Measurements from ENCODE around the gene DCXR. TPM values are rescaled to one million over a fixed set of nuclear protein-coding genes. Genes with fewer than 3 reads are reported as not detected.
A peak's percentile ranks its signal among the peaks of the same experiment; 100 is the strongest.

DCXR gene
- total and polyA plus RNA-seq, 2 of the 13 experiments (the other 11 are each of a cell fraction or from before 2014, with no cell fraction given): 287 to 311 TPM

DNA sequence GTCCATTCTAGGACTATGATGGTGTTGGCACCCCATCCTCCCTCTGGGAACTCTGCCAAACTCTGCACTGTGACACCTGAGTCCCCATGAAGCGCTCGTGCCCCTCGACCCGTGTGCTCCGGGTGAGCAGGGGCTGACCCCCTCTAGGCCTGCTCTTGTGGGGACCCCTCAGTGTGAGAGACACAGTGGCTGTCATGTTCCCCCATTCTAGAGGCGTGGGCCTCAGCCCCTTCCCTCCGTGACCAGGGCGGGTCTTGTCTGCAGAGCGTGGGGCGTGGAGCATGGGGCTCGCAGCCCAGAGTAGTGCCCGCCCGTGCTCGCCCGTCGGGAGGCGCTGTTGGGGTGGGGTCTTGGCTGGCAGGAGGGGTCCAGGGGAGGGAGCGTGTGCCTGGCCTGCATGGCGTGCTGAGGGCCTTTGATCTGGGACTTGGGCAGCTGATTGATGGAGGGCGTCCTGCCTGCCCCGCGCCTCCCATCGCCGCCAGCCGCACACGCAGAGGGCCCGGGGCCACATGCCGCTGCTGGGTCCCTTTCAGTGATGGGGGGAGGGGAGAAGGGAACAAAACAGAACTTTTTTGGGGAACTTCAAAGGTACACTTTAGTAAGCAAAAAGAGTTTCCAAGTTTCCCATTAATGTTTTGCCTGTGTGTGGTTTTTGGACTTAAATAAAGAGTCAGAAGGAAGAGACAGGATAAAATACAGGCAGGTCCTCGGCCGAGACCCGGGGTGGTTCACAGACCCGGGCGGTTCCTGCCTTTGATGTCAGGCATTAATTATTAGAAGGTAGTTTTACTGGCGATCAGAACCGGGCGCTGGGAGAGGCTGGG lies 37.3 kb downstream of the DCXR start (continued):
- TF ChIP-seq ZNF563 (CRISPR knock-in tag; IDR thresholded peaks at IDR 0.05) (peak; percentile 51; the same call in 1 of the 2 replicates), ZNF256 (CRISPR knock-in tag; conservative IDR thresholded peaks at IDR 0.05) (0 out of 2 replicates have a peak, but pooled peaks have one; percentile 36), MXD4 (CRISPR knock-in tag; IDR thresholded peaks at IDR 0.05) (no peak; the same call in 1 of the 2 replicates), SMC3 (IDR thresholded peaks at IDR 0.05; ENCODE audit: low read length) (no peak; the same call in 1 of the 2 replicates), SMYD3 (CRISPR knock-in tag; IDR thresholded peaks at IDR 0.05) (no peak), ZNF251 (CRISPR knock-in tag; IDR thresholded peaks at IDR 0.05) (no peak), TEAD3 (CRISPR knock-in tag; optimal IDR thresholded peaks at IDR 0.05; ENCODE audit: borderline replicate concordance) (no peak), IRF2 (CRISPR knock-in tag; IDR thresholded peaks at IDR 0.05) (peak; percentile 30; the same call in 1 of the 2 replicates), ERF (CRISPR knock-in tag; IDR thresholded peaks at IDR 0.05) (no peak), ZNF335 (CRISPR knock-in tag; IDR thresholded peaks at IDR 0.05) (peak; percentile 72), MED13 (CRISPR knock-in tag; IDR thresholded peaks at IDR 0.05) (peak; percentile 35; the same call in 1 of the 2 replicates), RBFOX2 (IDR thresholded peaks at IDR 0.05; ENCODE audit: low read depth, low read length) (peak; percentile 84), POGZ (CRISPR knock-in tag; IDR thresholded peaks at IDR 0.05) (peak; percentile 58; the same call in 1 of the 2 replicates), KAT7 (CRISPR knock-in tag; IDR thresholded peaks at IDR 0.05; ENCODE audit: borderline replicate concordance) (peak; percentile 20), ZNF124 (CRISPR knock-in tag; IDR thresholded peaks at IDR 0.05) (0 out of 2 replicates have a peak, but pooled peaks have one; percentile 15), MEIS1 (CRISPR knock-in tag; IDR thresholded peaks at IDR 0.05; ENCODE audit: borderline replicate concordance) (peak; percentile 28; the same call in 1 of the 2 replicates), CCDC6 (CRISPR knock-in tag; IDR thresholded peaks at IDR 0.05) (peak; percentile 65)
- TF ChIP-seq, protein P1, sequence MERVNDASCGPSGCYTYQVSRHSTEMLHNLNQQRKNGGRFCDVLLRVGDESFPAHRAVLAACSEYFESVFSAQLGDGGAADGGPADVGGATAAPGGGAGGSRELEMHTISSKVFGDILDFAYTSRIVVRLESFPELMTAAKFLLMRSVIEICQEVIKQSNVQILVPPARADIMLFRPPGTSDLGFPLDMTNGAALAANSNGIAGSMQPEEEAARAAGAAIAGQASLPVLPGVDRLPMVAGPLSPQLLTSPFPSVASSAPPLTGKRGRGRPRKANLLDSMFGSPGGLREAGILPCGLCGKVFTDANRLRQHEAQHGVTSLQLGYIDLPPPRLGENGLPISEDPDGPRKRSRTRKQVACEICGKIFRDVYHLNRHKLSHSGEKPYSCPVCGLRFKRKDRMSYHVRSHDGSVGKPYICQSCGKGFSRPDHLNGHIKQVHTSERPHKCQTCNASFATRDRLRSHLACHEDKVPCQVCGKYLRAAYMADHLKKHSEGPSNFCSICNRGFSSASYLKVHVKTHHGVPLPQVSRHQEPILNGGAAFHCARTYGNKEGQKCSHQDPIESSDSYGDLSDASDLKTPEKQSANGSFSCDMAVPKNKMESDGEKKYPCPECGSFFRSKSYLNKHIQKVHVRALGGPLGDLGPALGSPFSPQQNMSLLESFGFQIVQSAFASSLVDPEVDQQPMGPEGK (CRISPR knock-in tag; IDR thresholded peaks at IDR 0.05): peak; percentile 96
- TF ChIP-seq, protein P2, sequence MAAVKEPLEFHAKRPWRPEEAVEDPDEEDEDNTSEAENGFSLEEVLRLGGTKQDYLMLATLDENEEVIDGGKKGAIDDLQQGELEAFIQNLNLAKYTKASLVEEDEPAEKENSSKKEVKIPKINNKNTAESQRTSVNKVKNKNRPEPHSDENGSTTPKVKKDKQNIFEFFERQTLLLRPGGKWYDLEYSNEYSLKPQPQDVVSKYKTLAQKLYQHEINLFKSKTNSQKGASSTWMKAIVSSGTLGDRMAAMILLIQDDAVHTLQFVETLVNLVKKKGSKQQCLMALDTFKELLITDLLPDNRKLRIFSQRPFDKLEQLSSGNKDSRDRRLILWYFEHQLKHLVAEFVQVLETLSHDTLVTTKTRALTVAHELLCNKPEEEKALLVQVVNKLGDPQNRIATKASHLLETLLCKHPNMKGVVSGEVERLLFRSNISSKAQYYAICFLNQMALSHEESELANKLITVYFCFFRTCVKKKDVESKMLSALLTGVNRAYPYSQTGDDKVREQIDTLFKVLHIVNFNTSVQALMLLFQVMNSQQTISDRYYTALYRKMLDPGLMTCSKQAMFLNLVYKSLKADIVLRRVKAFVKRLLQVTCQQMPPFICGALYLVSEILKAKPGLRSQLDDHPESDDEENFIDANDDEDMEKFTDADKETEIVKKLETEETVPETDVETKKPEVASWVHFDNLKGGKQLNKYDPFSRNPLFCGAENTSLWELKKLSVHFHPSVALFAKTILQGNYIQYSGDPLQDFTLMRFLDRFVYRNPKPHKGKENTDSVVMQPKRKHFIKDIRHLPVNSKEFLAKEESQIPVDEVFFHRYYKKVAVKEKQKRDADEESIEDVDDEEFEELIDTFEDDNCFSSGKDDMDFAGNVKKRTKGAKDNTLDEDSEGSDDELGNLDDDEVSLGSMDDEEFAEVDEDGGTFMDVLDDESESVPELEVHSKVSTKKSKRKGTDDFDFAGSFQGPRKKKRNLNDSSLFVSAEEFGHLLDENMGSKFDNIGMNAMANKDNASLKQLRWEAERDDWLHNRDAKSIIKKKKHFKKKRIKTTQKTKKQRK (IDR thresholded peaks at IDR 0.05; ENCODE audit: low read length): no peak
- TF ChIP-seq, protein P3, sequence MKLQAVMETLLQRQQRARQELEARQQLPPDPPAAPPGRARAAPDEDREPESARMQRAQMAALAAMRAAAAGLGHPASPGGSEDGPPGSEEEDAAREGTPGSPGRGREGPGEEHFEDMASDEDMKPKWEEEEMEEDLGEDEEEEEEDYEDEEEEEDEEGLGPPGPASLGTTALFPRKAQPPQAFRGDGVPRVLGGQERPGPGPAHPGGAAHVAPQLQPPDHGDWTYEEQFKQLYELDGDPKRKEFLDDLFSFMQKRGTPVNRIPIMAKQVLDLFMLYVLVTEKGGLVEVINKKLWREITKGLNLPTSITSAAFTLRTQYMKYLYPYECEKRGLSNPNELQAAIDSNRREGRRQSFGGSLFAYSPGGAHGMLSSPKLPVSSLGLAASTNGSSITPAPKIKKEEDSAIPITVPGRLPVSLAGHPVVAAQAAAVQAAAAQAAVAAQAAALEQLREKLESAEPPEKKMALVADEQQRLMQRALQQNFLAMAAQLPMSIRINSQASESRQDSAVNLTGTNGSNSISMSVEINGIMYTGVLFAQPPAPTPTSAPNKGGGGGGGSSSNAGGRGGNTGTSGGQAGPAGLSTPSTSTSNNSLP (IDR thresholded peaks at IDR 0.05; ENCODE audit: low read depth, low read length): peak; percentile 71; the same call in 1 of the 2 replicates
- TF ChIP-seq, protein P4, sequence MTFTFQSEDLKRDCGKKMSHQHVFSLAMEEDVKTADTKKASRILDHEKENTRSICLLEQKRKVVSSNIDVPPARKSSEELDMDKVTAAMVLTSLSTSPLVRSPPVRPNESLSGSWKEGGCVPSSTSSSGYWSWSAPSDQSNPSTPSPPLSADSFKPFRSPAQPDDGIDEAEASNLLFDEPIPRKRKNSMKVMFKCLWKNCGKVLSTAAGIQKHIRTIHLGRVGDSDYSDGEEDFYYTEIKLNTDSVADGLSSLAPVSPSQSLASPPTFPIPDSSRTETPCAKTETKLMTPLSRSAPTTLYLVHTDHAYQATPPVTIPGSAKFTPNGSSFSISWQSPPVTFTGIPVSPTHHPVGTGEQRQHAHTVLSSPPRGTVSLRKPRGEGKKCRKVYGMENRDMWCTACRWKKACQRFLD (CRISPR knock-in tag; IDR thresholded peaks at IDR 0.05; ENCODE audit: borderline replicate concordance): no peak; the same call in 1 of the 2 replicates
